ENCODE results near the gene GLE1.

The GLE1 gene

DNA sequence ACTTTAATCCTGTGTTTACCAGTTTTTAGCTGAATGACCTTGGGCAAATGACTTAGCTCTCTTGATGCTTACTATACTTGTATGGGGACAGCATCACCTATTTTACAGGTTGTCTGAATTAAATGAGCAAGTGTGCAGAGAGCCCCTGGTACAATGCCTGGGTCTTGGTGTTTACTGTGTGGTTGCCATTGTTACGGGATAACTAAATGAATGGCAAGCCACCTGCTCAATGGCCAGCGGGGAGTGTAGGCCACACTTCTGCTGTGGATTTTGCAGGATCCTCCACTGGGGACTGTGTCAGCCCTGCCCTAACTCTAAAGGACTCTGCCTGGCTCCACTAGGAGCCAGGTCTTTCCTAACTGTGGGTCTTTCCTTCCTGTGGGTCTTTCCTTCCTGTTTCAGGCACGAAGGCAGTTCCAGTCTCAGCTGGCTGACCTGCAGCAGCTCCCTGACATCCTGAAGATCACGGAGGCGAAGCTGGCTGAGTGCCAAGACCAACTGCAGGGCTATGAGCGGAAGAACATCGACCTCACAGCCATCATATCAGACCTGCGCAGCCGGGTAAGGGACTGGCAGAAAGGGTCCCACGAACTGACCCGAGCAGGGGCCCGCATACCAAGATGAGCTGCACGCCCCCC is 10.3 kb upstream of the GLE1 start:
- Histone ChIP-seq H3K4me3 (ENCODE audit: low read depth, low read length) (no peak overlapping the region), H3K27me3 (no peaks in the 10 kb centered on the region), H3K36me3 (peaks cover 30% of the 10 kb centered on the region), H3K4me1 (peaks cover 20% of the 10 kb centered on the region), H3K9me3 (no peaks in the 10 kb centered on the region)
- DNase-seq, result peak; percentile 88
- TF ChIP-seq, protein P1, sequence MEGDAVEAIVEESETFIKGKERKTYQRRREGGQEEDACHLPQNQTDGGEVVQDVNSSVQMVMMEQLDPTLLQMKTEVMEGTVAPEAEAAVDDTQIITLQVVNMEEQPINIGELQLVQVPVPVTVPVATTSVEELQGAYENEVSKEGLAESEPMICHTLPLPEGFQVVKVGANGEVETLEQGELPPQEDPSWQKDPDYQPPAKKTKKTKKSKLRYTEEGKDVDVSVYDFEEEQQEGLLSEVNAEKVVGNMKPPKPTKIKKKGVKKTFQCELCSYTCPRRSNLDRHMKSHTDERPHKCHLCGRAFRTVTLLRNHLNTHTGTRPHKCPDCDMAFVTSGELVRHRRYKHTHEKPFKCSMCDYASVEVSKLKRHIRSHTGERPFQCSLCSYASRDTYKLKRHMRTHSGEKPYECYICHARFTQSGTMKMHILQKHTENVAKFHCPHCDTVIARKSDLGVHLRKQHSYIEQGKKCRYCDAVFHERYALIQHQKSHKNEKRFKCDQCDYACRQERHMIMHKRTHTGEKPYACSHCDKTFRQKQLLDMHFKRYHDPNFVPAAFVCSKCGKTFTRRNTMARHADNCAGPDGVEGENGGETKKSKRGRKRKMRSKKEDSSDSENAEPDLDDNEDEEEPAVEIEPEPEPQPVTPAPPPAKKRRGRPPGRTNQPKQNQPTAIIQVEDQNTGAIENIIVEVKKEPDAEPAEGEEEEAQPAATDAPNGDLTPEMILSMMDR (IDR thresholded peaks at IDR 0.05; ENCODE audit: low read depth, low read length), result no peak

DNA sequence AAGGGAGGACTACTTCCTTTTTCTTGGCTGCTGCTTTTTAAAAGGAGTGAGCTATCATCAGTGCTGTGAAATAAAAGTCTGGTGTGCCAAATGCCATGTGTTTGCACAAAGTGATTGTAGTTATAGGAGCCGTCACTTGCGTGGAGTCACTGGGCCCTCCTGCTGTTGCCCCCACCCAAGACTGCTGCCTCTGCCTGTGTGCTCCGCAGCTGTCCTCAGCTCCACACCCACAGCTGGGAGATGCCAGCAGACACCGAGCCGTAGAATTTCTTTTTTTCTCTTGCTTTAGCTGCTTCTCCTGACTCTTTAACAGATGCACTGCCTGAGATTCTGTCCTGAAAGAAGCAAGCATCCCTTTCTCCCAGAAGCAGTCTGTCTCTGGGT is 9.8 kb upstream of the GLE1 start:
- Histone ChIP-seq H3K4me1 (peaks cover 20% of the 10 kb centered on the region), H3K27me3 (no peaks in the 10 kb centered on the region), H3K9me3 (no peaks in the 10 kb centered on the region), H3K36me3 (peaks cover 30% of the 10 kb centered on the region), H3K4me3 (ENCODE audit: low read depth, low read length) (no peak overlapping the region)
- no peak for DNase-seq
- TF ChIP-seq, protein P1 (IDR thresholded peaks at IDR 0.05; ENCODE audit: low read depth, low read length), result no peak

DNA sequence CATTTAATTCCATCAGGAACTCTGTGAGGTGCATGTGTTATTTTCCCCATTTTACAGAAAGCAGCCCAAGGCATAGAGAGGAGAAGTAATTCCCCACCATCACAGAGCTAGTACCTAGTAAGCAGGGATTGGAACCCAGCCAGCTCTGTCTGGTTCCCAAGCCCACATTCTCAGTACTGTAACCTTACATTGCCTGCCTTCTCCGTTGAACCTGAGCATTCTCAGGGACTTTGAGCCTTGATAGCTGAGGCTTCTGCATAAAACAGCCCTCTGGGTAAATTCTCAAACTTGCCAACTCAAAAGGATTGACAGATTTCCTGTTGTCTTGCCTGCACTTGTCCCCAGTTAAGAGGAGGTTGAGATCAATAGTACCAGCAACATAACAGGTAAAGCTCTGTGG is 9.2 kb upstream of the GLE1 start:
- H3K4me3 ChIP-seq (ENCODE audit: low read depth, low read length), result no peak overlapping the region
- H3K9me3 ChIP-seq, result no peaks in the 10 kb centered on the region
- peaks cover 30% of the 10 kb centered on the region for H3K36me3 ChIP-seq
- peak; percentile 36 for DNase-seq
- peaks cover 20% of the 10 kb centered on the region for H3K4me1 ChIP-seq
- no peaks in the 10 kb centered on the region for H3K27me3 ChIP-seq
- TF ChIP-seq, protein P1 (IDR thresholded peaks at IDR 0.05; ENCODE audit: low read depth, low read length), result no peak

DNA sequence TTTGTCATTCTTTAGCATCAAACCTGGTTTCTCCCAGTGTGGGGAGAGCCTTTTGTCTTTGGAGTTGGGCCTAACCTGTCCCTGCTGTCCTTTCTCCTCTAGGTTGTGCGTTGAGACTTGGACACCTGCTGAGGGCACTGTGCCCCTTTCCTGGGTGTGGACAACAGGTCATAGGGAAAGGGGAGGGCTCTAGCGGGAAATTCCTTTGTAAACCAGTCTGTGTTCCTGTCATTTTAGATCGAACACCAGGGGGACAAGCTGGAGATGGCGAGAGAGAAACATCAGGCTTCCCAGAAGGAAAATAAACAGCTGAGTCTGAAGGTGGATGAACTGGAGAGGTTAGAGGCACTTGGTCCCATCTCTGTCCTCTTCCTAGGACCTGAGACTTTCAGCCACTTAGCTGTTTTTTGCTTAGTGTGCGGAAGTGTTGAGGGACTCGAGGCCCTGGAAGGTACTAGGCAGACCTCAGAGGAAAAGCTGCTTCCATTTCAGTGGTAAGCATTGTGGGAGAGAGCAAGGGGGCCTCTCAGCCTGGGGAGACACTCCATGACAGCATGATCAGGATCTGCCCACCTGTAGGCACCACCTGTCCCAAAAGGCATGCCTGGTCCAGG is 8.6 kb upstream of the GLE1 start:
- TF ChIP-seq, protein P1 (IDR thresholded peaks at IDR 0.05; ENCODE audit: low read depth, low read length), result no peak
- Histone ChIP-seq H3K4me3 (ENCODE audit: low read depth, low read length) (no peak overlapping the region), H3K4me1 (peaks cover 20% of the 10 kb centered on the region), H3K9me3 (no peaks in the 10 kb centered on the region), H3K36me3 (peaks cover 30% of the 10 kb centered on the region), H3K27me3 (no peaks in the 10 kb centered on the region)
- DNase-seq, result no peak

DNA sequence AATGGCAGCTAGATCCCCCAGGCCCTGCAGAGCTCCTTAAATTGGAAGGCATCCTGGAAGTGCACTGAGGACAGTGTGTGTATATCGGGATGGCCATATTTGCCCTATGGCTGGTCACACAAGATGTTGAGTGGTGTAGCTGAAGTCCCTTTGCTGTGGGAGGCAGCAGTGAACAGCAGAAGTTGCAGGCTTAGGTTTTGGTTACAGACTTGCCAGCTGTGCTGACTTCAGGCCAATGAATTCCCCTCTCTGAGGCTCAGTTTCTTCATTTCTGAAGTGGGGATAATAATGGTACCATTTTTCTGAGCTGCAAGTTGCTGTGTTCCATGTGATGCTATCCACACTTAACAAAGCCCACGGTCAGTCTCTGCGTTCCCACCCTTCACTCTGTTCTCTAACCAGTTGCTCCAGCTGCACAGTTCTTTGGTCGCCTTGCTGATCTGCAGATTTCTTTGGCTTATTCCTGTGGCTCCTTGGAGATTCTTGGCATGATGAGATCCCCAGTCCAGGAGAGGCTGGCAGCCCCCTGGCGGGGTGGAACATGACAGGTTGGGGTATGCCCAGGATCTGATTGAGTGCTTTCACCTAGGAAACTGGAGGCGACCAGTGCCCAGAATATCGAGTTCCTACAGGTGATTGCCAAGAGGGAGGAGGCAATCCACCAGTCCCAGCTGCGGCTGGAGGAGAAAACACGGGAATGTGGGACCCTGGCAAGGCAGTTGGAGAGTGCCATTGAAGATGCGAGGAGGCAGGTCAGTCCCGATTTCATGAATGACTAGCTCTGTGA is 6.5 kb upstream of the GLE1 start:
- Histone ChIP-seq H3K36me3 (peaks cover 23% of the 10 kb centered on the region), H3K4me1 (peaks cover 20% of the 10 kb centered on the region), H3K9me3 (no peaks in the 10 kb centered on the region), H3K27me3 (no peaks in the 10 kb centered on the region), H3K4me3 (ENCODE audit: low read depth, low read length) (no peak overlapping the region)
- TF ChIP-seq, protein P1 (IDR thresholded peaks at IDR 0.05; ENCODE audit: low read depth, low read length), result no peak
- no peak for DNase-seq

DNA sequence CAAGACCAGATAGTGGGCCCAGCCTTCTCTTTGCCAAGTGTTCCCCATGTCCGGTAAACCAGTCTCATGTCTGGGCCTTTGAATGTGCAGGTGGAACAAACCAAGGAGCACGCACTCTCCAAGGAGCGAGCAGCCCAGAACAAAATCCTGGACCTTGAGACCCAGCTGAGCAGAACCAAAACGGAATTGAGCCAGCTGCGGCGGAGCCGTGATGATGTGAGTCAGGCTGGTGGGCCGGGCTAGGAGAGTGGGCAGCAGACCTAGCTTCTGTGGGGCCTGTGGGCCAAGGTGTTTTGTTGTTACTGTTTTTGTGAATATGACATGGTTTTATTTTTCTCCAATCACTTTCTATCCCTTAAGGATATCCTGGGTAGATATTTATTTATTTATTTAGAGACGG is 5.6 kb upstream of the GLE1 start:
- TF ChIP-seq, protein P1 (IDR thresholded peaks at IDR 0.05; ENCODE audit: low read depth, low read length), result no peak
- no peak for DNase-seq
- H3K9me3 ChIP-seq, result no peaks in the 10 kb centered on the region
- H3K4me3 ChIP-seq (ENCODE audit: low read depth, low read length), result no peak overlapping the region
- H3K4me1 ChIP-seq, result peaks cover 15% of the 10 kb centered on the region
- H3K27me3 ChIP-seq, result no peaks in the 10 kb centered on the region
- peaks cover 22% of the 10 kb centered on the region for H3K36me3 ChIP-seq
